ENCODE measurements around the gene ALDH1B1.

The ALDH1B1 gene

DNA sequence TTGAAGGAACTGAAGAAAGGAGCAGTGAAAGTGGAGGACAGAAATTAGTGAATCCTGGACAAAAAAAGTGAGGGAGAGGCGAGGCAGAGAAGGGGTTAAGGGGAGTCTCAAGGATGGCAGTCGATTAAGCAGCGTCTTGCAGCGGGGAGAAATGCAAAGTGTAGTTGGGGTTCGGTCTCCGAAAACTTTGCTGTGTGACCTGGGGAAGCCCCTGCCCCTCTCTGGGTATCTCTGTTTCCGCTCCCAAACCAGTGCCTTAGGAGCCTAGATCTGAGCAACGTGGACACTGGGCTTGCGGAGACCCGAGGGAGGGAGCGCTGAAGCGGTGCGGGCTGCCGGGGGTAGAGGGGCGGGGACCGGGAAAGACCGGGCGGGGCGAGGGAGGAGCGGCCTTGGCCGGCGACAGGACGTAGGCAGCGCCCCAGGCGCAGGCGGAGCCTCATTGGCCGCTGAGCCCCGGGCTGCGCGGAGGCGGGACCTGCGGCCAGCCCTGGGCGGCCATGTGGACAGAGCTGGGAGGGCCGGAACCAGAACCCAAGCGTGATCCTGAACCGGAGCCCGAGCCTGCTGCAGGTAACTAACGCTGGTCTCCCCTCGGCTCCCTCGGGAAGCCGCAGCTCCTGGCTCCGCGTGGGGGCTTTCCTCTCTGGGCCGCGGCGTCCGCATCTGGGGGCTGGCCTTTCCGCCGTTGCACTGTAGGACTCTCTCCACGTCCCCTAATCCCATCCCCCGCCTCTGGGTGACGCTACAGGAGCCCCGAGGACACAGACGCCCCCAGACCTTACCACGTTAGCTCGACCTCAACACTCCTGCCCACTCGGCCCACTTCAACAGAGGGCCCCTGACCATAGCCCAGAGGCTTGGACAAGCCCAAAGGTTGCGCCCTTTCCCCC, at the start of gene ALDH1B1:
Gene ALDH1B1, plus strand, starts transcription at position 468 of the 893 bp plus-strand sequence. CDS start 3,047 bp downstream, outside the sequence.
- no peak for DNase-seq (ENCODE audit: low read depth, low spot score)

- DNase-seq (ENCODE audit: low read depth, low spot score), result no peak
Observed at GRCh38 chr9:38343037-38343436, 49.5 kb upstream of the ALDH1B1 start.

- no peak for DNase-seq (ENCODE audit: low read depth, low spot score)
Observed at GRCh38 chr9:38343552-38343951, 49.0 kb upstream of the ALDH1B1 start.

DNA sequence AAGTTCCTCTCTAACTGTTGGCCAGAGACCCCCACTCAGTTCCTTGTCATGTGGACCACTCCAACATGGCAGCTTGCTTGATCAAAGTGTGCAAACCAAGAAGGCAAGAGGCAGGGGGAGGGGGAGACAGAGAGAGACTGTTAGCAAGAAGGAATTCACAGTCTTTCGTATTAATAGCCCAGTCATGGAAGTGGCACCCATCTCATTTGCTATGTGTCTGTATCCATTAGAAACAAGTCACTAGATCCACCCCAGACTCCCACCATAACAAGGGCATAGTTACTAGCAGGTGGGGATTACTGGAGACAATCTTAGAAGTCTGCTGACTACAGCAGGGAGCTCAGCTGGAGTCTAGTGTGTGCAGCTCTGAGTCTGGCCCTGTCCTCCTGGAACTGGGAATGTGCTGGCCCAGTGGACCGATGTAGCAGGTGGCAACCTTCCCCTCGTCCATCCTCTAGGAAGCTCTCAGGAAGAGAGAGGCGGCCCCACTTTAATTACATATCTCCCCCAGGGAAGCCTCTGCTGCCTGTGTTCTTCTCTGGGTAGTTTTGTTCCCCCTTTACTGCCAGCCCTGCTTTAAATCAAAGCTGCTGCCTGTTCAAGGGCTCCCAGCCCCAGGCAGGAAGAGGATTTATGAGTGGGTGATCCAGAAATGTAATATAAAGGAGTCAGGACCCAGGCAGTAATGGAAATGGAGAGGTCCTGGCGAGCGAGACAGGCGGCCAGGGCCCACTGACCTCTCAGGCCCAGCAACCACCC, 47.8 kb upstream of the ALDH1B1 start:
- no peak for DNase-seq (ENCODE audit: low read depth, low spot score)

- DNase-seq (ENCODE audit: low read depth, low spot score), result no peak
Observed at GRCh38 chr9:38345851-38346755, 46.4 kb upstream of the ALDH1B1 start.

- DNase-seq (ENCODE audit: low read depth, low spot score), result no peak
Observed at GRCh38 chr9:38346811-38347210, 45.7 kb upstream of the ALDH1B1 start.

DNA sequence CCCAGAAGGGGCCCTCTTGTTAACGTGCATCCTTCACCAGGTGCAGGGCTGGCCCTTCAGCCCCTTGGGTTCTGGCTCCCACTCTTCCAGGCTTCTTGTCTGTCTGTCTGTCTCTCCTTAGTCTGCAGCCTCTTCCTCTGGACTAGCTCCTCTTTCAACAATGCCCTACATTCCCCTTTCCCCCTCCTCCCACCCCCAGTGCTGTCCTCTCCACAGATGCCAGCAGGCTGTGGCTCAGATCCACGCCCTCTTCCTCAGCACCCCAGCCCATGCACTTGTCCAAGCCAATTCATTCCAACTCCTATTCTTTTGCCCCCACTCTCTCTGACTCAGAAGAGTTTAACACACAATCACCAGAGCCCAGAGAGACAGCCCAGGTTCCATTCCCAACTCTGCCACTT, 45.2 kb upstream of the ALDH1B1 start:
- DNase-seq (ENCODE audit: low read depth, low spot score), result no peak

- DNase-seq (ENCODE audit: low read depth, low spot score), result no peak
Observed at GRCh38 chr9:38347946-38348345, 44.6 kb upstream of the ALDH1B1 start.

DNA sequence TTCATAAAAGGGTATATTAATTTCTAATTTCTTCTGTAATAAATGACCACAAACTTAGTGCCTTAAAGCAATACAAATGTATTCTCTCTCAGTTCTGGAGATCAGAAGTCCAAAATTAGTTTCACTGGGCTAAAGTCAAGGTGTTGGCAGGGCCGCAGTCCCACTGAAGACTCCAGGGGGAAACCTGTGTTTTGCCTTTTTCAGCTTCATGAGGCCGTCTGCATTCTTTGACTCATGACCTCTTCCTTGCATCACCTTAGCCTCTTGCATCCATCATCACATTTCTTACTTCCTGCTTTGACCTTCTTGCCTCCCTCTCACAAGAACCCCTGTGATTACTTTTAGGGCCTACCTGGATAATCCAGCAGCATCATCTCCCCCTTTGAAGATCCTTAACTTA, 42.0 kb upstream of the ALDH1B1 start:
- DNase-seq (ENCODE audit: low read depth, low spot score), result no peak

GRCh38 chr9:38352530-38353328, 39.8 kb upstream of the ALDH1B1 start:
- DNase-seq (ENCODE audit: low read depth, low spot score), result no peak

- no peak for DNase-seq (ENCODE audit: low read depth, low spot score)
Observed at GRCh38 chr9:38355115-38355514, 37.4 kb upstream of the ALDH1B1 start.

DNA sequence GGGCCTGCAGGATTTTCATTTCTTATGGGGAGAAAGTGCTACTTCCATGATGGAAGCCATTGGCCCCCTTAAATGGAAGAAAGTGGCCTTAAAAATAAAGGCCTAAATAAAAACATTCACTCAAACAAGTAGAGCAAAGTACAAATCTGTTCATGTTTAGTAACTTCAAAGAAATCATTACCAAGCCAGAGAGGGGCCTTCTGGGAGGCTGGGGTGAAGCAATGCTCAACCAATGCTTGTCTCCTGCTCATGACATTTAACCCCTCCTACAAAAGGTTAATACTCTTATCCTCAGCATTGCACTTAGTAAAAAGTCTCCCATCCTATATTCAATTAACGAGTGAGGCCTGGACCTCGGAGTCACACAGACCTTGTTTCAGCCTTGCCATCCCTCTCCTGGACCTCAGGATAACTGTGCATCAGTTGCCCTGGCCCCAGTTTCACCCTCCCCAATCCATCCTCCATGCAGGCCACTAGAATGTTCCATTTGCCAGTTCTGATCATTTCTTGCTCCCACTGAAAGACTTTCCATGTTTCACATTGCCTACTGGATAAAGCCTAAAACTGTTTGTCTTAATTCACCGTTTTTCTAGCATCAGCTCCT, 36.9 kb upstream of the ALDH1B1 start:
- DNase-seq (ENCODE audit: low read depth, low spot score), result no peak

- no peak for DNase-seq (ENCODE audit: low read depth, low spot score)
Observed at GRCh38 chr9:38356851-38357250, 35.7 kb upstream of the ALDH1B1 start.

DNA sequence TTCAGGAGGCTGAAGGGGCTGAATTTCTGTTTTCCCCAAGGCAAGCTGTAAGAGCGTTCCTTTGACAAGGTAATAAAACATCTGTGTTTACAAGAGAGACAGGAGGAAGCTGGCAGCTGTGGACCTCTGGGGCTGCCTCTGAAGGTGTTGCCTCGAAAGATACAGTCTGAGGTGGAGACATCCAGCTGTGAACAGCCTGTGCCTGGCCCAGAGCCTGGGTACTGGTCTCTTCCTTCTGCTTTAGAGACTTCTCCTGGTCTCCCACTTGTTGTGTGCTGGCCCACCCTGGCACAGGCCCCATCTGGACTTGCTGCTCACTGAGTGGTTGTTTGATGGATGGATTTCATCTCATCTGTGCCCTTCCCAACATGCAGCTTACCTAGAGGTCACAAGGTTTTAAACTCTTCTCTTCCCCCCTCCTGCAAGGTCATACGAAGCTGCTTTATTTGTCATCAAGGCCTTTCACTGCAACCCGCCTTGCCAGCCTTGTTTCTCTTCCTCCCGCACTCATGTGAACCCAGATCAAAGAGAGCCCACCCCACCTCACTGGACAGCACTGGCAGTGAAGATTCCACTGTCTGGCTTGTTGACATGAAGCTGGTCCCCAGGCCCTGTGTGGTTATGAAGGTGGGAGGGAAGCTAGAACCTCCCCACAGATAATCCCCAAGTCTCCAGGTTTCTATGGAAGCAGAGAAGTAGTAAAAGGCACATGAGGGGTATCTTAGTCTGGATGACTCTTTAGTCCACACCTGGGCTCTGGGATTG, 35.0 kb upstream of the ALDH1B1 start:
- DNase-seq (ENCODE audit: low read depth, low spot score), result no peak

DNA sequence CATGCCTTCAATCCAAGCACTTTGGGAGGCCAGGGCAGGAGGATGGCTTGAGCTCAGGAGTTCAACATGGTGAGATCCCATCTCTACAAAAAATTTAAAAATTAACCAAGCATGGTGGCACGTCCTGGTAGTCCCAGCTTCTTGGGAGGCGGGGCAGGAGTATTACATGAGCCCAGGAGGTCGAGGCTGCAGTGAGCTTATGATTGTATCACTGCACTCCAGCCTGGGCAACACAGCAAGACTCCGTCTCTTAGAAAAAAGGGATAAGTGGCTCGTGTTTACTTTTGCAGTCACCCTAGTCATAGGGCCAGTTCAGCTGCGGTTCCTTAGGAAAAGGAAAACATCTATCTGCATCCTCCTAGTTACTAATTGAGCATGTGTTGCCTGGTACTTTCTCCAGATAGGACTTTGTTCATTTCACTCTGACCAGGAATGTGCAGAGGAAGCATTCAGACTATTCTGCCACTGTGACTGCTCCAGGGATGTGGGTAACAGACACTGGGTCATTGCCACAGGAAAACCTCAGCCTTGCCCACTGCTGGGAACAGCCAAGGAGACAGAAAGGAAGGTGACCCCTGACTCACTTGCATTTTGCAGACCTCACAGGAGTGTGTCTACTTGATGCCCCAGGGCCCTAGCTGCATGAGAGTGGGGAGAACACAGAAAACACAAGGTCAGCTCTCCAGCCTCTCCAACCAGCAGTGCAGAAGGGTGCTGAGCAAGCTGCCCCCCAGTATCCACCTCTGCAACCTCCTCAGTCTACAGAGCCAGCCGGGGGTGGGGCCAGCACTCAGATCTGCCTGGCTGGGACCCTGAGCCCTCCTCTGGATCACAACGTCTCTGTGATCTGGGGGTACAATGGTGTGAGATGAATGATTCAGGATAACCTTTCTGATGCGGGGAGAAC, 33.9 kb upstream of the ALDH1B1 start:
- DNase-seq (ENCODE audit: low read depth, low spot score), result no peak

GRCh38 chr9:38359297-38359653, 33.2 kb upstream of the ALDH1B1 start:
- no peak for DNase-seq (ENCODE audit: low read depth, low spot score)

- DNase-seq (ENCODE audit: low read depth, low spot score), result no peak
Observed at GRCh38 chr9:38359689-38360385, 32.7 kb upstream of the ALDH1B1 start.

- DNase-seq (ENCODE audit: low read depth, low spot score), result no peak
Observed at GRCh38 chr9:38360839-38361472, 31.5 kb upstream of the ALDH1B1 start.
